TTC549 (cell line): ENCODE results near the gene RALGDS.
"Not testable (repeated sequence)": the region's sequence is repeated elsewhere in the genome, so short reads cannot be mapped to it uniquely, and the experiment has no call there.

Experiments
- FAIRE-seq: peaks from 2 replicates; lab custom pipeline; 2012; peaks lifted over from hg19 to GRCh38; lab: Jason Lieb, UNC

Gene RALGDS

DNA sequence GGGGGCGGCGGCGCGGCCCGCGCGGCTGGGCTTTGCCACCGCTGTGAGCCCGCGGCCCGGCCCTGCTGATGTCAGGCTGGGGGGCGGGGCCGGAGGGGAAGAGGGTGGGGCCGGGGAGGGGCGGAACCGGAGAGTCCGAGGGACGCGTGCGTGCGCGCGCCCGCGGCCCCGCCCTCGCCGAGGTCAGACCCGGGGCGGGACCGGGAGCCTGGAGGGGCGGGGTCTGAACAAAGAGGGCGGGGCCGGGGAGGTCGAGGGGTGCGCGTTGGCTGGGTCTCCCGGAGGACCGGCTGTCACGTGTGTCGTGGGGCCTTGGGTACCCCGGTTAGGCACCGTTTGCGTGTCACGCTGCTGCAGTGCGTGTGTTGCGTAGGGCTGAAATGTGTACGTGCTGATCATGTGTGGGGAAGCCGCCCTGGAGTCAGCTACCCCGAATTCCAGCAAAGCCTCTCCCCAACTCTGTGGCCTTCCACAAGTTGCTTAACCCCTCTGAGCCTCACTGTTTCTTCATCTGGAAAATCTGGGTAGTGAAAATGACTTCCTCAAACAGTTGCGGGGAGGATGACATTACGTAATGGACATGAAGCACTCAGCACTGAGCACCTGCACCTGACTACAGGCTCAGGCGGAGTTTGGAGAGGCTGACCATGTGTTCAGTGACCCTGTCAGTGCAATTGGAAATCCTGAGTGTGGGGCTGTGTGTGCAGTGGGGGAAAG, at the start of gene RALGDS:
RALGDS (minus strand) TSS at position 43 of the 717 bp plus-strand sequence. CDS start 86 bp downstream, outside the sequence.
- FAIRE-seq, result no peak

DNA sequence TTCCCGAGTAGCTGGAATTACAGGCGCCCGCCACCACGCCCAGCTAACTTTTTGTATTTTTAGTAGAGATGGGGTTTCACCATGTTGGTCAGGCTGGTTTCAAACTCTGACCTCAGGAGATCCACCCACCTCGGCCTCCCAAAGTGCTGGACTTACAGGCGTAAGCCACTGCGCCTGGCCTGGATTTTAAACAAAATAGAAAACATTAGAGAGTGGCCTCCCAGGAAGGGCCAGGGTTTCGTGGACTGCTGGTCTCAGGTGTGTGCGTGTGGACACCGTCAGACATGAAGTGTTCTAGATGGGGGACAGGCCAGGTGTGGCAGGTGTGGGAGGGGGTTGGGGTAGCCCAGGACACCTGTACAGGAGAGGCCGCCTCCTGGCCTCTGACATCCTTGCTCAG, 49.7 kb upstream of the RALGDS start:
- FAIRE-seq, result no peak

DNA sequence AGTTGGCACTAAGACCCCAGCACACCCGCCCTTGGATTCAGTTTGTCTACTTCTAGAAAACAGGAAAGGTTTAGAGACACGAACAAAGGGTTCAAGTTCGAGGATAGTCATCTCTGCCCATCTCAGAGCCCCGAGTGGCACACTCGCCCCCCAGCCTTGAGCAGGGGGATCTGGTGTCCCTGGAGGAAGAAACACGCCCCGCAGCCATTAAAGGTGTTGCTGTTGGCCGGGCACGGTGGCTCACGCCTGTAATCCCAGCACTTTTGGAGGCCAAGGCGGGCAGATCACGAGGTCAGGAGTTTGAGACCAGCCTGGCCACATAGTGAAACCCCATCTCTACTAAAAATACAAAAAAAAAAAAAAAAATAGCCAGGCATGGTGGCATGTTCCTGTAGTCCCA, 48.6 kb upstream of the RALGDS start:
- not testable (repeated sequence) for FAIRE-seq

DNA sequence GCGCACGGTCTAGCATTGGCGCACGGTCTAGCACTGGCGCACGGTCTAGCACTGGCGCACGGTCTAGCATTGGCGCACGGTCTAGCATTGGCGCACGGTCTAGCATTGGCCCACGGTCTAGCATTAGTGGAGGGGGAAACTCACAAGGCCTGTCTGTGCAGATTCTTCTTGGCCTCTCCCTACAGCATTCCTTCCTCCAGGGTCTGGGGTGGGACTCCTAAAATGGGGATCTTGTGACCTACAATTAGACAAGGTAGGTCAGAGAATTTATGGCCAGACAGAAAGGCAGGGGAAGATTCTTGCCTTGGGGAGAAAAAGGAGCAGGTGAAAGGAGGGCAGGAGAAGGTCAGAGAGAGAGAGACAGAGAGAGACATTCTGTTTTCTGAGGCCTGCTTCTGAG, 48.1 kb upstream of the RALGDS start:
- FAIRE-seq, result no peak

DNA sequence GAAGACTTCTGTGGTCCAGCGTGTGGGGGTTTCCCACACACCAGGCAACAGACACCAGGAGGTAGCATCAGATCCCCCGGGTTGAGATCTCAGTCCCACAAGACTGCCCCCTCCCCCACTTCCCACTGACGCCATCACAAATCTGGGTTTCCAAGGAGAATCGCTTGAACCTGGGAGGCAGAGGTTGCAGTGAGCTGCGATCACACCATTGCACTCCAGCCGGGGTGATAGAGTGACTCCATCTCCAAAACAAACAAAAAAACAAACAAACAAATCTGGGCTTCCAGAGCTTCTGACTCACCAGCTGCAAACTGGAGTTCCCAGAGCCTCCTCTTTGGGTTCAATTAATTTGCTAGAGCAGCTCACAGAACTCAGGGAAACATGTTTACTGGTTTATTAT, 47.4 kb upstream of the RALGDS start:
- FAIRE-seq, result no peak

DNA sequence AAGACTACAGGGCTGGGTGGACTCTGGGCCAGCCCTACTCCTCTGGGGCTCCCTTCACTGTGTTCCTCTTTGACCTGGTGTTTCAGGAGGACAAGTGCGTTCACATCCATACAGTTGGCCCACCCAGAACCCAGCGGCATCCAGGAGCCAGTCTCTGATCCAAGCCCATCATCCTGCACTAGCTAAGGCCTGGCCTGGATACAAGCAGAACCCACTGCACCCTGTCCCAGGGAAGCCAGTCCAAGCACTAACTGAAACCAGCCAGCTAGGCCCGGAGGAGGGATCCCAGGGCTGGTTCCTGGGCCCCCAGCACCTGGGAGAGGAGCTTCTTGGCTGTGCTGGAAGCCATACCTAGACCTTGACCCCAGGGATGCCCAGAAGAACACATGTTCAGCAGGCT, 46.7 kb upstream of the RALGDS start:
- no peak for FAIRE-seq

DNA sequence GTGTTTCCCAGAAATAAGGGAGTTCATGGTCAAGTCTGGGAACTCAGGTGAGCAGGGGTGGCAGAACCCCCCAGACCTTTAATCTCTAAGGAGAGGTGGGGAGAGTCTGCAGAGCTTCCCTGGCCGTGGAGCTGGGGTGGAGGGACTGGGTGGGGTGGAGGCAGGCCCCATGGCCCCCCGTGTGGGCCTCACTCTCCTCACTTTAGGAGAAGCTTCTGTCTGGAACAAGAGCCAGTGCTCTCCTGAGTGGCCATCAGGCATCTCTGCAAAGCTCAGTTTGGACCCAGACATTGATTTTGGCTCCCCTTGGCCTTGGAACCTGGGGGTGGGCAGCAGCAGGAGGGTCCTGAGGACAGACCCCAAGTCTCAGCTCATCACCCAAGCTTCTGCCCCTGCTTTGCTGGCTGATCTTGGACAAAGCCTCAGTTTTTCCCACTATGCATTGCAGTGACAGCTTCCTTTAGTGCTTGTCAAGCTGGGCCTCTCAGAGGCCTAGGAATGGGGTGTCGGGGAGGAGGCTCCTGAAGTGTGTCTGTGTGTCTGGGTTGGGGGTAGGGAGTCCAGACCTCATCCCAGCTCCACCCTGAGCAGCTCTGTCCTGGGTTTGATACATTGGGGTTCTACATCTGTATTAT, 46.2 kb upstream of the RALGDS start:
- no peak for FAIRE-seq

DNA sequence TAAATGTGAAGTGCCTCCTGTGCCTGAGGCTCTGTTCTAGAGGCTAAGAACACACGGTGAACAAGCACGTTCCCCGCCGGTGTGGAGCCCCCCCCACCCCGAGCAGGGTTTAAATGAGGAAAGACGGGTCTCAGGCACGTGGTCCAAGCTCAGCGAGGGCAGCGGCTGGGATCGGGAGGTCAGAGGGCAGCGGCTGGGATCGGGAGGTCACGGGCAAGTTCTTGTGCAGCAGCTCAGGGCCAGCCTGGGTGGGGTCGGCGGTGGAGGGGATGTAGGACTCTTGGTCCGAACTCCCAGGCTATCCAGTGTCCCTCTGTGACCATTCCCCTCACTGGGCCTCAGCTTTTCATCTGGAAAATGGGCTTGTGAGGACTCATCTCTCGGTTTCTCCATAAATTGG, 45.4 kb upstream of the RALGDS start:
- FAIRE-seq, result no peak

DNA sequence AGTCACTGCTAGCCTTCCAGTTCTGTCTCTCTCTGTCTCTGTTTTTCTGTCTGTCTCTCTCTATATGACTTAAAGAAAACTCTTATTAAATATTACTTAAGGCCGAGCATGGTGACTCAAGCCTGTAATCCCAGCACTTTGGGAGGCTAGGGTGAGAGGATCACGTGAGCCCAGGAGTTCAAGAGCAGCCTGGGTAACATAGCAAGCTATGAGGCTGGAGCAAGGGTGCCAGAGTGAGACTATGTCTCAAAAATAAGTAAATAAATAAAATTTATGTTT, 44.4 kb upstream of the RALGDS start:
- FAIRE-seq, result no peak

DNA sequence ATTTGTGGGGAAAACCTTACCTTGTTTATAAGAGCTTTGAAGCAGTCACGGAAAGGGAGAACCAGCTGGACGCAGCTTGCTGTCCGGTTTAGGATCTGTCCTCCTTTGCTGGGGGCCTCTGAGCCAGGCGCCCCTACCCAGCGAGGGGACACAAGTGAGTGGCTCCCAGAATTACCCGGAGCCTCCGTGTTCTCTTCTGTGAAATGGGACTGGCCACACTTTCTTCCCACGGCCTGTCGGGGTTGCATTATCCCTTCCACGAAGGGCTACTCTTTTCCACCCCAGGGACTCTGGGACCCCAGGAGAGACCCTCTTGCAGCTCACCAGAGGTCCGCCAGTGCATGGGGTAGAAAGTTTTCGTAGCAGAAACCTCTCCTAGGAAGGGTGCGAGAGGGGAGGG, 43.2 kb upstream of the RALGDS start:
- no peak for FAIRE-seq

DNA sequence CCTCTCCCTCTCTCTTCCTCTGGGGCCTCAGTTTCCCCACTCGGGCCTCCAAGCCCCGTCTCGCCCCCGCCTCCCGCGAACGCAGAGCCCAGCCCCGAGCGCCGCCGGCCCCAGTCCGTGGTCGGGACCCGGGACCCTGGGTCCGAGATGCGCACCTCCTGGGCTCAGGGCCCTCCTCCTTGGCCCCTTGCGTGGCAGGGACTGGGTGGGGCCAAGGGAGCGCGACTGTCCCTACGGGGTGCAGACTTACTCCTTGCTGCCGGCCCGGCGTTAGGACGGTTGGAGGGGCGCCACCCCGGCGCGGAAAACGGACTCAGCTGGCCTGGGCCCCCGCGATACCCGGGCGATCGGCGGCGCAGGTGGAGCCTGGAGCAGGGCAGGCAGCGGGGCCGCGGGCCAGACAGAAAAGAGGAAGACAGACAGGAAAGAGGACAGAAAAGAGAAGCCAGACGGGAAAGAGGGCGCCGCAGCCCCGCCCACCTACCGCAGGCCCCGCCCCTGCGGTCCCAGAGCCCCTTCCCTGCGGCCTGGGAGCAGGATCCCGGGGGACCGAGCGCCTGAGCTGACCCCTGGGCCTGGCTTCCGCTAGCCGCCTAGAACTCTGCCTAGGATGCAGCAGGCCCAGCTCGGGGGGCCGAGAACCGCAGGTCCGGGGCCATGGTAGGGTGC, 42.6 kb upstream of the RALGDS start, which contains the start of gene GBGT1:
GBGT1 (minus strand) TSS at position 411 of the 669 bp plus-strand sequence. CDS start 1,502 bp downstream, outside the sequence.
- FAIRE-seq, result no peak

DNA sequence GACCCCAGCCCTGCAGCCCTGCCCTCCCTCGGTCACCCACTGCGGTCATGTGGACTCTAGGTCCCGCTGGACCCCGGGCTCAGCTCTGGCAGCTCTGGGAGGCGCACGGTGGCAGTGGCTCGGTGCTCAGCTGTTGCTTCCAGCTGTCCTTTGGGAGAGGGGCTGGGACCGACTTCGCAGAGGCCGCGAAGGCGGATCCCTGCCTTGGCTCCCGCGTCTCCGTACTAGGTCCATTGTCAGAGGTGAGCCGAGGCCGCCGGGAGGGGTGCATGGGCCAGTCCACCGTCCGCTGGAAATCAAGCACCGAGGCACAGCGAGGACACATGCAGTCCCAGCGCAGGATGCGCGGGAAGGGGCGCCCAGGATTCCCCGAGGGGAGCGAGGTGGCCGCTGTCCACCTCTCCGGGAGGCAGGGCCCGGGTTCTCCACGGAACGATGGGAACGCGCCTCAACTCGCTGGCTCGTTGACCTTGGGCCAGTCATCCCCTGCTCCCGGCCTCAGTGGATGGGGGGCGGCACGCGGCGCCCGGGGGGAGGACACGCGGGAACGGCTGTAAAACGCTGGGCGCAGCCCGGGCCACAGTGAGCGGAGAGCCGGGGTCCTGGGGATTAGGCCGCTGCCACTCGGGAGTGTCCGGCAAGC, 41.9 kb upstream of the RALGDS start:
- no peak for FAIRE-seq

DNA sequence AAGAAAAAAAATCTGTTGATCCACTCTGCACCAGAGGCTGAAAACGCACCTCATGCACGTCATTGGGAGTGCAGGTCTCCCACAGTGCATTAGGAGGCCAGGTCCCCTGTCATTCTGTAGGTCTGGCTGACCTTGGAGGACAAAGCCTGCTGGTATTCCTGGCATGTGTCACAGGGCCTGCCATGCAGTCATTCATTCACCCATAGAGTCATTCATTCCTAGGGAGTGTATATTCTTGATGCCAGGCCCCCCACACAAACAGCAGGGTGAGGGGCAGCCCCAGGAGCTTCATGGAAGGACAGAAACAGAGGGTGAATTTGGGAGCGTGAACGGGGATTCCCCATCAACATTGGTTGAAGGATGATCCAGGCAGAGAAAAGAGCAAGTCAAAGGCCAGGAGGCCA, 40.5 kb upstream of the RALGDS start:
- no peak for FAIRE-seq

DNA sequence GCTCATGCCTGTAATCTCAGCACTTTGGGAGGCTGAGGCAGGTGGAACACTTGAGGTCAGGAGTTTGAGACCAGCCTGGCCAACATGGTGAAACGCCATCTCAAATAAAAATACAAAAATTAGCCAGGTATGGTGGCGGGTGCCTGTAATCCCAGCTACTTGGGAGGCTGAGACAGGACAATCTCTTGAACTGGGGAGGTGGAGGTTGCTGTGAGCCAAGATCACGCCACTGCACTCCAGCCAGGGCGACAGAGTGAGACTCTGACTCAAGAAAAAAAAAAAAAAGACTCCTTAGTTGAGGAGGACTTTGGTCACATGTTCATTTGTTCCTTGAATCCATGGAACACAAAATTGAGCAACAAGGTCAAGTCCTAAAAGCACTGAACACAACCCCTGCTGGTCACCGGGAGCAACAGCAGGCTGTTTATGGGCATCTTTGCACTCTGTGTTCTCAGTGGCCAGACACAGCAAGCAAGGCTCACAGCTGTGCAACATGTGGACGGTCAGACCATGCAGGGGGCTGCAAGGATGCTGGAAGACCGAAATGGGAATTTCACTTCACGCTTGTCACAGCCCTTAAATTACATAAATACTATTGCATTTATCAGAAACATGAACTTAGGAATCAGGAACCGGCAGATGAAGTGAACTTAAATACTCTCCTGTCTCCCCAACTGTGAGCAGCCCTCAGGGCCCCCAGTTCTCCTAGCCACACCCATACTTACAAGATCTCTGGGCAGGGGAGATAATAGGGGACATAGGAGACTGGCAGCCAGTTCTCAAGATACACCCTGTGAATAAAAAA, 39.9 kb upstream of the RALGDS start:
- peak; percentile 45 for FAIRE-seq

DNA sequence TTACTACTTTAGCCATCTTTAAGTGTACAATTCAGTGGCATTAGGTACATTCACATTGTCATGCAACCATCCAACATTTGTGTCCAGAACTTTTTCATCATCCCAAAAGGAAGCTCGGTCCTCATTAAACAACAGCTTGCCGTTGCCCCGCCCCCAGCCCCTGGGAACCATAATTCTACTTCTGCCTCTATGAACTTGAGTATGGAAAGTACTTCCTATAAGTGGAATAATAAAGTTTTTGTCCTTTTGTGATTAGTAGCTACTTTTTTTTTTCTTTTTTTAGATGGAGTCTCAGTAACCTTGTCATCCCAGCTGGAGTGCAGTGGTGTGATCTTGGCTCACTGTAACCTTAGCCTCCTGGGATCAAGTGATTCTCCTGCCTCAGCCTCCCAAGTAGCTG, 37.7 kb upstream of the RALGDS start:
- no peak for FAIRE-seq

DNA sequence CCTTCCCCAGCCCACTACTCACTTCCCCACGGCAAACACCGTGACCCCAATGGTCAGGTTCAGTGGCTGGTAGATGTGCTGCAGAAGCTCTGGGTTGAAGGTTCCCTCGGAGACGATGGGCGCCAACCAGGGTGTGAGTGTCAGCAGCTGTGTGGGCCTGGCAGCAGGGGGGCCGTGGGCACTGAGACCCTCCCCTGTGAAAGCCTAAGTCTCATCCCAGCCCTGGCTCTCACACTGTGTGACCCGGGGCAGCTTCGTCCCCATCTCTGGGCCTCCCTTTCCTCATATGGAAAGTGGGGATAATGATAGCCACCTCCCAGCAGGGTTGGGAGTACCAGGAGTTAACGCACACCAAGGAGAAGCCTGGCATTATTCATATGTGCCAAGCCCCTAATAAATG, 34.1 kb upstream of the RALGDS start:
- FAIRE-seq, result no peak

DNA sequence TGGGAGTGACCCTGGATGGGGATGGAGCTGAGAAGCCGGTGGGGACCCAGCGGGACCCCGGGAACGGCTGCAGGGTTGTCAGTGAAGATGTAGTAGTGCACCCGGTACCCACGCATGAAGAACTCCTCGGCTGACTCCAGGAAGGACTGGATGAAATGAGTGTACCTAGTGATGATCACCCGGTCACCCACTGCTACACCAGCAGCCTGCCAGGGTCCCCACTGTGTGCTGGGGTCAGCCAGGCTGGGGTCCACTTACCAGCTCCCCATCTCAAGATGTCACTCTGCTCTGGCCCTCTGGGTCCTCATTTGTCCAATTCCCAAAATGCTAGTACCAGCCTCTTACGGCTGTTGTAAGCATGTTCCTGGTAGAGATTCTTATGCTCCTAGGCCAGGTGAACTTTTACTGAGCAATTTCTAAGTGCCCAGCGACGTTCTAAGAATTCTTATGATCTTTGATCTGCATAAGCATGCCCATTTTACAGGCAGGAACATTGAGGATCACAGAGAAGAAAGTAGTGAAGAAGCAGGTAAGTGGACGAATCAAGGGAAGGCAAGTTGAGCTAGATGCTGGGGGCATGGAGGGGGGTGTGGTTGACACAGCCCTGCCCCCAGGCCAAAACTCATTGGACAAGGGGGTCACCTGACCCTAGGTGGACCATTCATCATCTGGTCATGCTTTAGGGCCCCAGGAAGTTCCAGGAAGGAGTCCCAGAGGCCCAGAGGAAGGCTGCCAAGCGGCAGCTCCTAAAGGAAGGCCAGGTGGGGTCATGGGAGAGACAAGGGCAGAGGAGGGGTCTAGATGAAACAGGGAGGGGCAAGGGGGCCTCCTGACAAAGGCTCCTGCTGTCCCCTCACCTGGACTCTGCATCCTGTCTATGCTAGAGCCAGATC, 33.3 kb upstream of the RALGDS start:
- FAIRE-seq, result no peak

DNA sequence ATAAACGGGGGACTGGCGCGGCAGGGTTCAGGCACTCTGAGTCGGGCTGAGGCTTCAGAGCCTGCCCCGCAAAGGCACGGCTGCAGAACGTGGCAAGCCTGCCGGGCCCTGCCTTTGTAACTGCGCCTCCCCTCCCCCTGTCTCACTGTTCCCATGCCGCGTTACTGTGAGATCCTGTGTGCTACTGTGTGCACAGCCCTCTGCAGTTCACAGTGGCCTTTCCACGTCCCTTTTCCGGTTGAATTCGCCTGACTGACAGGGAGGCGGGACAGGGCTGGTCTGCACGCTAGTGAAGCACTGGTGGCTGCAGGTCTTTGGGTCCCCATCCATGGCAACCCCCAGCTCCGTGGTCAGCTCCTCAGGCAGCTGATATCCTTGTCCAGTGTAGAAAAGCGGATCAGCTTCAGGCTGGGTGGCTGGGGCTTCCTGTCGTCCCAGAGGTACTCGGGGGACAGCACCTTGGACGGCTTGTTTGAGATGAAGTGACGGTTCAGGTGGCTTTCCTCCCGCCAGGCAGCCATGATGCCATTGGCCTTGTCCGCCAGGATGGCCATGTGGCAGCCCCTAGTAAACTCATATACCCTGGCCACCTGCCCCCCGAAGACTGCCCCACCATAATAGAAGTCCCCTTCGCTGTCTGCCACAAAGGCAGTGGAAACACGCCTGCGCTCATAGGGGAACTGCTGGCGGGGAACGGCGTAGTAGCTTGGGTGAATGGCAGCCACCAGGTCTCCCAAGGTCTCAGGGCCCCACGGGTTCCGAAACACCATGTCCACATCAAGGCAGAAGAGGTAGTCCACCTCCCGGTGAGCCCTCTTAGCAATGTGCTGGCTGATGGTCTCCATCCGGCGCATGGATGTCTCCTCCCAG, 32.4 kb upstream of the RALGDS start:
- no peak for FAIRE-seq

DNA sequence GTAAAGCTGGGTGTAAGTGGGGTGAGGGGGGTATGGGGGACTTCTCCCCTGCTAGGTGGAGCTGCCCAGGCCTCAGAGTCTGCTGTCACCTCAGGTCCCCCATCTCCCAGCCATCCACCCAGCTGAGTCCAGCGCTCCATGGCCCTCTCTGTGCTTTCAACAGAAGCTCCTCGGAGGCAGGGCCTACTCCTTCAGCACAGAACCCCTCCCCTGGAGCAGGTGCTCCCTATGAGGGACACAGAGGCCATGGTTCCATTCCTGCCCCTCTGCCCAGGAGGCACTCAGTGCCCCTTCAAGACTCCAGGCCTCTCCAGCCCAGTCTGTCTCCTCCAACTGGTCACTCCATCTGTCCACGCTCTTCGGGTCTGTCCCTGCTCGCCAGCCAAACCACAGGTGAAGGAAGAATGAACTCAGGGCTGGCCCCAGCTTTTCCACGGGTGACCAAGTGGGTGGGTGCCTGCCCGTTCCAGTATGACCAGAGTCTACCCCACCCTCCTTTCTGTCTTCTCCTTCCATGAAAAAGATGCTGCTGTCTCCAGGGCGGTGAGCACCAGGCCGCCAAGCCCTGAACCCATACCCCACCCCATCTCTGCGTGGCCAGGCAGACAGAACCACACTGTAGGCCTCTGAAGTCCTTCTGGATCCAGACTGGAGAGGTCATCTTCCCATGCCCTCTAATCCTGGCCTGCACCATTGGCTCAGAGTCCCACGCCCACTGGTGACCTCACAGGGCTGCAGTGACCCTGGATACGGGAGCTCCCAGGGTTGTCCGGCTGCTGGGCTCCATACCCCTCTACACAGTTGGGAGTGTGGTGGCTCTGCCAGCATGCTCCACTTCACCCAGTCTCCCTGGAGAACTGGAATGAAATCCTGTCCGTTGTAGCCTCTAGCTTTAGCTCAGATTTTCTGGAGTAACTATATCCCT, 30.8 kb upstream of the RALGDS start:
- no peak for FAIRE-seq
